NCI-H446 treated with DMSO at 0.1 percent for 48 hours (cell line): ENCODE data around the gene CARD8.

Source experiments
- DNase-seq: peaks from one replicate; lab custom pipeline; 2025; lab: John Stamatoyannopoulos, UW

CARD8 gene

DNA sequence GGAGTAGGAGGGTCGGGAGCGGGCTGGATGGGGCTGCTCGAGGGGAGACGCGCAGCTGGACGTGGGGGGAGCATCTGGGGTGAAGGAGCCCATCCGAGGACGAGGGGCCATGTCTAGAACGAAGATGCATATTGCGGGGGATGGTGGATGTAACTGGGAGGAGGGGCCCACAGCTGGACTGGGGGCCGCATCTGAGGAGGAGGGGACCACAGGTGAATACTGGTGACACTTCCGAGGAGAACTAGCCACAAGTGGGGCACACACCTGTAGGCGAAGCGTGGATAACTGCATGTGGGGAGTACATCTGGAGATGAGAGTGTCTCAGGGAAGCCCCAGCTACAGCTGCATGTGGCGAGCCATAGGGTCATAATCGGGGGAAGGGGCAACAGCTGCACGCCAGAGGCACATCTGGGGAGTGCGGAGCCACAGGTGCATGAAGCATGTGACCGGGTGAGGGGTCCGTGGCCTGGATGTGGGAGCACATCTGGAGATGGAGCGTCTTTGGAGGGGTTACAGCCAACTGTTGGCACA, 84.8 kb downstream of the CARD8 start:
- DNase-seq, result no peak

DNA sequence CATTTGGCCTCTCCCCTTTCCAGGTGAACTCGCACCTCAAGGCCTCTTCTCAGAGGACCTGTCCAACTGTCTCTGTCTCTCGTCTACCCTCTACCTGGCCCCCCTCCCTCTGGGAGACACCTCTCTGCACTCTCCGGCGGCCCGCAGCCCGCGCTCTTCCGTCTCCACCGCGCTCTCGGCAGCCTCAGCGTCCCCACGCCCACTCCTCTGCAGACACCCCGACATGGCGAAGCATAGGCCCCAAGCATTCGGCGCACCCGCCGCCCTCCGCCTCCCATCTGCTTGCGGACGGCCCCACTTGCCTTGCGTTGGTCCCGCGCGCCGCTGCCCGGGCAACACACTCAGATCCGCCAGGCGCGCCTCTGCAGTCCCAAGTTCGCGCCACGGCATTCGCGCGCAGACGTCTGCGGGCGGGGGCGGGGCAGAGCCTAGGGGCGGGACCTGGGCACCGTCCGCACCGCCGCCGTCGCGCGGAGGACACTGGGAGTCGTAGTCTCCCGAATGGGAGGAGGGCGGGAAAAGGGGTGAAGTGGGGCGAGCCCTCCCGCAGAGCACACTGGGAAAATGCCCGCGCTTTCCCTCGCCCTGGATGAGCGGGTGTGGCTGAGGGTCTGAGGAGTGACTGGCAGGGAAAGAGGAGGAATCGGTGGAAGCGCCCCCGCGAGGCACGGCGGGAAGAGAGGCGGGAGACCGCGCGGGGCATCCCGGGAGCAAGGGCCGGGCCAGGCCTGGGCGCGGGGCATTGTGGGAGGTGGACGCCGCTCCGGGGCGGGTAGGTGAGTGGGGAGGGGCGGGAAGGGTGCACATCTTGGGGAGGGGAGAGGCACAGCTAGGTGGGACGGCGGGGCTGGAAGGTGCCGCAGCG, 85.5 kb downstream of the CARD8 start, which contains the start of the genes LIG1 and ZSWIM9:
LIG1 (minus strand) TSS at position 406 of the 865 bp plus-strand sequence. CDS start 4,778 bp downstream, outside the sequence.
ZSWIM9 (plus strand) TSS at position 742 of the 865 bp plus-strand sequence. CDS start 1,123 bp downstream, outside the sequence.
- DNase-seq, result peak; percentile 93

GRCh38 chr19:48169578-48169938, 86.2 kb downstream of the CARD8 start:
- DNase-seq, result peak; percentile 34

- no peak for DNase-seq
Observed at GRCh38 chr19:48168689-48169088, 87.0 kb downstream of the CARD8 start.

GRCh38 chr19:48158210-48158790, 97.4 kb downstream of the CARD8 start:
- DNase-seq, result no peak
